Skeletal muscle cell (primary cell): ENCODE measurements around the gene RFC2.

ENCODE experiments used
- DNase-seq: peaks from one replicate; pipeline ENCODE4 v3.0.0-alpha.2; 2010; ENCODE audit warnings: low read depth
- H3K4me3 ChIP-seq: 2 replicates; pipeline ENCODE4 v1.5.1; 2011; ENCODE audit warnings: low read depth, mild to moderate bottlenecking, control low read depth, low read length, moderate library complexity

The RFC2 gene

GRCh38 chr7:74254129-74254857, at the start of gene RFC2:
Gene RFC2 (minus strand): TSS chr7:74254399. CDS start chr7:74254383, 16 bp downstream.
- peak; percentile 77 for DNase-seq
- H3K4me3 ChIP-seq, result peak within 1 kb of the TSS; percentile 78

- DNase-seq, result no peak
- no peak overlapping the region for H3K4me3 ChIP-seq
These were observed 48.6 kb upstream of the RFC2 start for GRCh38 chr7:74302745-74303221.

- H3K4me3 ChIP-seq, result no peak overlapping the region
- no peak for DNase-seq
These were observed 46.7 kb upstream of the RFC2 start for GRCh38 chr7:74300926-74301325.

GRCh38 chr7:74299401-74299800, 45.2 kb upstream of the RFC2 start:
- no peak overlapping the region for H3K4me3 ChIP-seq

GRCh38 chr7:74297516-74298233, 43.5 kb upstream of the RFC2 start:
- H3K4me3 ChIP-seq, result no peak overlapping the region
- no peak for DNase-seq

More at GRCh38 chr7:74299401-74299800, 45.2 kb upstream of the RFC2 start:
- no peak for DNase-seq

GRCh38 chr7:74294191-74294998, 40.2 kb upstream of the RFC2 start:
- no peak for DNase-seq
- no peak overlapping the region for H3K4me3 ChIP-seq

GRCh38 chr7:74293577-74293908, 39.3 kb upstream of the RFC2 start:
- DNase-seq, result no peak
- no peak overlapping the region for H3K4me3 ChIP-seq

- H3K4me3 ChIP-seq, result no peak overlapping the region
- DNase-seq, result no peak
These were observed 38.8 kb upstream of the RFC2 start for GRCh38 chr7:74292757-74293576.

GRCh38 chr7:74291535-74291934, 37.3 kb upstream of the RFC2 start:
- DNase-seq, result no peak
- H3K4me3 ChIP-seq, result no peak overlapping the region

- peak overlapping the region; percentile 71 for H3K4me3 ChIP-seq
- no peak for DNase-seq
These were observed 36.8 kb upstream of the RFC2 start for GRCh38 chr7:74290981-74291441.

GRCh38 chr7:74290553-74290950, 36.4 kb upstream of the RFC2 start:
- peak overlapping the region; percentile 71 for H3K4me3 ChIP-seq
- no peak for DNase-seq

- DNase-seq, result no peak
These were observed 35.7 kb upstream of the RFC2 start for GRCh38 chr7:74289659-74290552.

GRCh38 chr7:74289018-74289658, 34.9 kb upstream of the RFC2 start, which contains the start of gene CLIP2:
Gene CLIP2 (plus strand): TSS chr7:74289407. CDS start chr7:74317547, 28,140 bp downstream.
- no peak for DNase-seq

More at GRCh38 chr7:74289659-74290552, 35.7 kb upstream of the RFC2 start:
- H3K4me3 ChIP-seq, result peak overlapping the region; percentile 71

GRCh38 chr7:74288034-74288881, 34.1 kb upstream of the RFC2 start:
- DNase-seq, result no peak
- H3K4me3 ChIP-seq, result no peak overlapping the region

More at GRCh38 chr7:74289018-74289658, 34.9 kb upstream of the RFC2 start, which contains the start of gene CLIP2:
- H3K4me3 ChIP-seq, result peak within 1 kb of the TSS; percentile 71

GRCh38 chr7:74287303-74288033, 33.3 kb upstream of the RFC2 start:
- H3K4me3 ChIP-seq, result no peak overlapping the region
- no peak for DNase-seq

- DNase-seq, result no peak
These were observed 31.9 kb upstream of the RFC2 start for GRCh38 chr7:74286131-74286530.

More at GRCh38 chr7:74286131-74286530, 31.9 kb upstream of the RFC2 start:
- no peak overlapping the region for H3K4me3 ChIP-seq
